ENCODE measurements around the gene SPAG16.

SPAG16 gene

GRCh38 chr2:213640738-213641425 is 356.6 kb downstream of the SPAG16 start:
- no peak overlapping the region for H3K4me3 ChIP-seq (ENCODE audit: low read depth, low read length)
- no peak for TF ChIP-seq CTCF (IDR thresholded peaks at IDR 0.05; ENCODE audit: borderline replicate concordance, insufficient read depth, low read depth, low read length)

GRCh38 chr2:213644926-213645325 is 360.7 kb downstream of the SPAG16 start:
- H3K4me3 ChIP-seq (ENCODE audit: low read depth, low read length), result no peak overlapping the region
- TF ChIP-seq CTCF (IDR thresholded peaks at IDR 0.05; ENCODE audit: borderline replicate concordance, insufficient read depth, low read depth, low read length), result no peak

DNA sequence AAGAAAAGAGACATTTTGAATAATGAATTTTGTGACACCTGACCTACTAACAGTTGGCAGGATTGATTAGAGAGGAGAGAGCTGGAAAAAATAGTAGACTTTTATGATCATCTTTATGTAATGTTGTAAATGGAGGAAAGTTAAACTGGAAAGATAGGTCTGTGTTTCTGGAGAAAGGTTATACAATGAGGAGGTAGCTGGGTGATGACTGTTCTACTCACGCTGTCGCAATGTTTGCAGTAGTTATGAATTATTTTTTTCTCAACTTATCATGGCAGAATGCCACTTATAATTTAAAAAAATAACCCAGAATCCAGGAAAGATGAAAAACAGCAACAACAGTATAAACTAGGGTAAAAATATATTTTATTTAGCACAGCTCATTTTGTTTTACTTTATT is 364.9 kb downstream of the SPAG16 start:
- no peak overlapping the region for H3K4me3 ChIP-seq (ENCODE audit: low read depth, low read length)
- no peak for TF ChIP-seq CTCF (IDR thresholded peaks at IDR 0.05; ENCODE audit: borderline replicate concordance, insufficient read depth, low read depth, low read length)

GRCh38 chr2:213664817-213665216 is 380.6 kb downstream of the SPAG16 start:
- H3K4me3 ChIP-seq (ENCODE audit: low read depth, low read length), result no peak overlapping the region
- TF ChIP-seq CTCF (IDR thresholded peaks at IDR 0.05; ENCODE audit: borderline replicate concordance, insufficient read depth, low read depth, low read length), result no peak

GRCh38 chr2:213669657-213670056 is 385.4 kb downstream of the SPAG16 start:
- H3K4me3 ChIP-seq (ENCODE audit: low read depth, low read length), result no peak overlapping the region
- TF ChIP-seq CTCF (IDR thresholded peaks at IDR 0.05; ENCODE audit: borderline replicate concordance, insufficient read depth, low read depth, low read length), result no peak

- no peak for TF ChIP-seq CTCF (IDR thresholded peaks at IDR 0.05; ENCODE audit: borderline replicate concordance, insufficient read depth, low read depth, low read length)
- H3K4me3 ChIP-seq (ENCODE audit: low read depth, low read length), result no peak overlapping the region
Observed at GRCh38 chr2:213678437-213679218, 394.4 kb downstream of the SPAG16 start.

GRCh38 chr2:213679894-213680293 is 395.6 kb downstream of the SPAG16 start:
- H3K4me3 ChIP-seq (ENCODE audit: low read depth, low read length), result no peak overlapping the region
- TF ChIP-seq CTCF (IDR thresholded peaks at IDR 0.05; ENCODE audit: borderline replicate concordance, insufficient read depth, low read depth, low read length), result no peak
